GM12872 (cell line): Measurements from ENCODE around the gene UXS1.

Experiments used
- CTCF ChIP-seq: IDR thresholded peaks from 3 replicates; pipeline ENCODE4 v1.5.1; 2011; ENCODE audit warnings: low read depth, mild to moderate bottlenecking, low read length, moderate library complexity; ENCODE audit not compliant: insufficient read depth

Gene UXS1

GRCh38 chr2:106062627-106063026 lies 131.5 kb downstream of the UXS1 start:
- TF ChIP-seq CTCF, result no peak

- no peak for TF ChIP-seq CTCF
Measured at GRCh38 chr2:106061611-106062349, 132.3 kb downstream of the UXS1 start.

GRCh38 chr2:106059416-106060065 lies 134.6 kb downstream of the UXS1 start:
- TF ChIP-seq CTCF, result no peak

GRCh38 chr2:106058469-106059137 lies 135.5 kb downstream of the UXS1 start:
- TF ChIP-seq CTCF, result no peak

GRCh38 chr2:106057206-106057605 lies 136.9 kb downstream of the UXS1 start:
- TF ChIP-seq CTCF, result no peak

GRCh38 chr2:106054880-106055655 lies 139.0 kb downstream of the UXS1 start:
- no peak for TF ChIP-seq CTCF

- TF ChIP-seq CTCF, result no peak
Measured at GRCh38 chr2:106054321-106054720, 139.8 kb downstream of the UXS1 start.
